ENCODE data around the gene CTCF. TPM values are rescaled to one million over a fixed set of nuclear protein-coding genes. Genes with fewer than 3 reads are reported as not detected.

The CTCF gene
- total and polyA plus RNA-seq, 2 donors (not counting 1 experiment from before 2014, with no cell fraction given), result 20.0 to 20.9 TPM

DNA sequence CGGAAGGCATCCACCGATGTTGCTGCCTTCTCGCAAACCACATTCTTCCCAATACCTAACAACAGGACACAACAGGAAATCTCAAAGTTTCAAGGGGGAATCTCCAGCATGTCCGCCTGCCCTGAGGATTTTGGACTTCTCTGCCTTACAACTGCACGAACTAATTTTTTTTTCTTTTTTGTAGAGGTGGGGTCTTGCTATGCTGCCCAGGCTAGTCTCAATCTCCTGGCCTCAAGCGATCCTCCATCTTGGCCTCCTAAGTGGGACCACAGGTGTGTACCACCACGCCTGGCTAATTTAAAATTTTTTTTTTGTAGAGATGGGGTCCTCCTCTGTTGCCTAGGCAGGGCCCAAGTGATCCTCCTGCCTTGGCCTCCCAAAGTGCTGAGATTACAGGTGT lies 113.7 kb downstream of the CTCF start:
- no peak for DNase-seq (ENCODE audit: low read depth in 2 of 2)
- Histone ChIP-seq H3K9me3 (ENCODE audit: control insufficient read depth, insufficient read depth, low read depth, low read length) (no peaks in the 10 kb centered on the region), H3K4me2 (ENCODE audit: extremely low read depth, insufficient read depth, low read length) (no peak overlapping the region), H3K79me2 (ENCODE audit: control insufficient read depth, insufficient read depth, low read length) (no peaks in the 10 kb centered on the region), H3K36me3 (ENCODE audit: control insufficient read depth, insufficient read depth, low read length) (peaks cover 2% of the 10 kb centered on the region), H3K9ac (ENCODE audit: insufficient read depth, low read length) (no peak overlapping the region), H2AFZ (ENCODE audit: low read length) (no peak overlapping the region), H3K4me3 (replicated peaks in 1 of 4; ENCODE audit: control extremely low read depth in 1 of 4, insufficient read depth in 1 of 4, low read depth in 3 of 4, low read length in 4 of 4) (no peak overlapping the region), H3K27ac (ENCODE audit: insufficient read depth, low read length) (no peak overlapping the region), H4K20me1 (ENCODE audit: control insufficient read depth, extremely low read depth, insufficient read depth, low read length) (no peaks in the 10 kb centered on the region), H3K27me3 (ENCODE audit: control insufficient read depth, insufficient read depth, low read length) (no peaks in the 10 kb centered on the region), H3K4me1 (ENCODE audit: control insufficient read depth, extremely low read depth, insufficient read depth, low read length) (peaks cover 4% of the 10 kb centered on the region)
- TF ChIP-seq, protein P1, sequence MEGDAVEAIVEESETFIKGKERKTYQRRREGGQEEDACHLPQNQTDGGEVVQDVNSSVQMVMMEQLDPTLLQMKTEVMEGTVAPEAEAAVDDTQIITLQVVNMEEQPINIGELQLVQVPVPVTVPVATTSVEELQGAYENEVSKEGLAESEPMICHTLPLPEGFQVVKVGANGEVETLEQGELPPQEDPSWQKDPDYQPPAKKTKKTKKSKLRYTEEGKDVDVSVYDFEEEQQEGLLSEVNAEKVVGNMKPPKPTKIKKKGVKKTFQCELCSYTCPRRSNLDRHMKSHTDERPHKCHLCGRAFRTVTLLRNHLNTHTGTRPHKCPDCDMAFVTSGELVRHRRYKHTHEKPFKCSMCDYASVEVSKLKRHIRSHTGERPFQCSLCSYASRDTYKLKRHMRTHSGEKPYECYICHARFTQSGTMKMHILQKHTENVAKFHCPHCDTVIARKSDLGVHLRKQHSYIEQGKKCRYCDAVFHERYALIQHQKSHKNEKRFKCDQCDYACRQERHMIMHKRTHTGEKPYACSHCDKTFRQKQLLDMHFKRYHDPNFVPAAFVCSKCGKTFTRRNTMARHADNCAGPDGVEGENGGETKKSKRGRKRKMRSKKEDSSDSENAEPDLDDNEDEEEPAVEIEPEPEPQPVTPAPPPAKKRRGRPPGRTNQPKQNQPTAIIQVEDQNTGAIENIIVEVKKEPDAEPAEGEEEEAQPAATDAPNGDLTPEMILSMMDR (conservative IDR thresholded peaks at IDR 0.05 in 1 of 2, IDR thresholded peaks at IDR 0.05 in 1 of 2; ENCODE audit: low read depth in 1 of 2, low read length in 2 of 2), result no peak
- TF ChIP-seq EZH2 (IDR thresholded peaks at IDR 0.05; ENCODE audit: low read length, missing control alignments), result no peak

DNA sequence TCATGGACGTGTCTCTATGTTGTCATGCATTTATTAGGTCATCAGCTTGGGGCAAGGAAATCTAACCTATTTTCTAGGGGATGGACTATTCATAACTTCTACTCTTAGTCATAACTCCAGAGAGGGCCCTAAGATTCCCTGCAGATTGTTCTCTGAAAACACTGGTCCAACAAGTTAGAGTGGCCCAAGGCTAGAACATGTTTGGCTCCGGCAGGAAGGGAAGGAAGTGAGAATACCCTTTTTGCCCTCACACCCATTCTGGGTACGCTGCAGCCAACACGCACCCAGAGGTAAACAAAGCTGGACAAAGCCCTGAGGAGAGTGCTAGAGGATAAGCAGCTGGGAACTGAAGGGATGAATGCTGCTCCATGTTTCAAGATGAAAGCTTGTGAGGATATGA lies 114.2 kb downstream of the CTCF start:
- no peak overlapping the region for H3K27ac ChIP-seq (ENCODE audit: insufficient read depth, low read length)
- H3K4me2 ChIP-seq (ENCODE audit: extremely low read depth, insufficient read depth, low read length), result no peak overlapping the region
- no peaks in the 10 kb centered on the region for H3K9me3 ChIP-seq (ENCODE audit: control insufficient read depth, insufficient read depth, low read depth, low read length)
- no peak for TF ChIP-seq EZH2 (IDR thresholded peaks at IDR 0.05; ENCODE audit: low read length, missing control alignments)
- TF ChIP-seq, protein P1 (conservative IDR thresholded peaks at IDR 0.05 in 1 of 2, IDR thresholded peaks at IDR 0.05 in 1 of 2; ENCODE audit: low read depth in 1 of 2, low read length in 2 of 2), result no peak
- peaks cover 4% of the 10 kb centered on the region for H3K4me1 ChIP-seq (ENCODE audit: control insufficient read depth, extremely low read depth, insufficient read depth, low read length)
- H3K79me2 ChIP-seq (ENCODE audit: control insufficient read depth, insufficient read depth, low read length), result no peaks in the 10 kb centered on the region
- DNase-seq (ENCODE audit: low read depth in 2 of 2), result no peak
- H3K27me3 ChIP-seq (ENCODE audit: control insufficient read depth, insufficient read depth, low read length), result no peaks in the 10 kb centered on the region
- peaks cover 2% of the 10 kb centered on the region for H3K36me3 ChIP-seq (ENCODE audit: control insufficient read depth, insufficient read depth, low read length)
- no peak overlapping the region for H3K4me3 ChIP-seq (replicated peaks in 1 of 4; ENCODE audit: control extremely low read depth in 1 of 4, insufficient read depth in 1 of 4, low read depth in 3 of 4, low read length in 4 of 4)
- H3K9ac ChIP-seq (ENCODE audit: insufficient read depth, low read length), result no peak overlapping the region
- H4K20me1 ChIP-seq (ENCODE audit: control insufficient read depth, extremely low read depth, insufficient read depth, low read length), result no peaks in the 10 kb centered on the region
- no peak overlapping the region for H2AFZ ChIP-seq (ENCODE audit: low read length)

DNA sequence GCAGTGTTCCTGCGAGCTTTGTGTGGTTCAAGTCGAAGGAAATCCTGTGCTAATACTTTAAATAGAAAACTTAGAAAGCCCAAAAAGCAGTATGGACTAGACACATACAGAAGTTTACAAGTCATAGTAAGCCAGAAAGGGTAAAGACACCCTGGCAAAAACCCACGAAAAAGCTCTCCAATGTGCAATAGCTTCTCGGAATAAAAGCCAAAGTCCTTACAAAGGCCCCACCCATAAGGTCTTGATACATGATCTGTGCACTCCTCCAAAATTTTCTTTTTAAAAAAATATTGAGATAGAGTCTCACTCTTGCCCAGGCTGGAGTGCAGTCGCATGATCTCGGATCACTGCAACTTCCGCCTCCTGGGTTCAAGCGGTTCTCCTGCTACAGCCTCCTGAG lies 114.6 kb downstream of the CTCF start:
- H3K27me3 ChIP-seq (ENCODE audit: control insufficient read depth, insufficient read depth, low read length), result no peaks in the 10 kb centered on the region
- H3K4me1 ChIP-seq (ENCODE audit: control insufficient read depth, extremely low read depth, insufficient read depth, low read length), result peaks cover 4% of the 10 kb centered on the region
- no peak overlapping the region for H3K27ac ChIP-seq (ENCODE audit: insufficient read depth, low read length)
- peaks cover 2% of the 10 kb centered on the region for H3K36me3 ChIP-seq (ENCODE audit: control insufficient read depth, insufficient read depth, low read length)
- DNase-seq (ENCODE audit: low read depth in 2 of 2), result no peak
- H3K79me2 ChIP-seq (ENCODE audit: control insufficient read depth, insufficient read depth, low read length), result no peaks in the 10 kb centered on the region
- no peaks in the 10 kb centered on the region for H4K20me1 ChIP-seq (ENCODE audit: control insufficient read depth, extremely low read depth, insufficient read depth, low read length)
- H2AFZ ChIP-seq (ENCODE audit: low read length), result no peak overlapping the region
- no peak overlapping the region for H3K4me2 ChIP-seq (ENCODE audit: extremely low read depth, insufficient read depth, low read length)
- TF ChIP-seq, protein P1 (conservative IDR thresholded peaks at IDR 0.05 in 1 of 2, IDR thresholded peaks at IDR 0.05 in 1 of 2; ENCODE audit: low read depth in 1 of 2, low read length in 2 of 2), result no peak
- no peak for TF ChIP-seq EZH2 (IDR thresholded peaks at IDR 0.05; ENCODE audit: low read length, missing control alignments)
- H3K9ac ChIP-seq (ENCODE audit: insufficient read depth, low read length), result no peak overlapping the region
- H3K4me3 ChIP-seq (replicated peaks in 1 of 4; ENCODE audit: control extremely low read depth in 1 of 4, insufficient read depth in 1 of 4, low read depth in 3 of 4, low read length in 4 of 4), result no peak overlapping the region
- H3K9me3 ChIP-seq (ENCODE audit: control insufficient read depth, insufficient read depth, low read depth, low read length), result no peaks in the 10 kb centered on the region
